ENCODE data around the gene APMAP.

GRCh38 chr20:25005661-25006060, 13.1 kb upstream of the APMAP start:
- TF ChIP-seq CTCF (IDR thresholded peaks at IDR 0.05) (no peak), POLR2A (IDR thresholded peaks at IDR 0.05) (no peak)

Measured in testis (tissue), 2 donors.